Neural progenitor cell (in vitro differentiated cells): Measurements from ENCODE around the gene LBP. TPM values are rescaled to one million over a fixed set of nuclear protein-coding genes. Genes with fewer than 3 reads are reported as not detected.

Experiments
- DNase-seq: peaks from one replicate; pipeline ENCODE4 v3.0.0-alpha.2; 2016; ENCODE audit warnings: low spot score
- H2AFZ ChIP-seq: fragments of 200-600 bp; sonication (generic); replicated peaks from 2 replicates; pipeline ENCODE4 v1.6.1; 2016; ENCODE audit warnings: antibody characterized with exemption
- H3F3A ChIP-seq: fragments of 200-600 bp; sonication (generic); 2 replicates; pipeline ENCODE4 v1.6.1; 2016; ENCODE audit warnings: antibody characterized with exemption, low read depth
- H3K27ac ChIP-seq: fragments of 200-600 bp; sonication (generic); 2 replicates; pipeline ENCODE4 v1.5.1; 2016; ENCODE audit warnings: mild to moderate bottlenecking
- H3K27me3 ChIP-seq: fragments of 200-600 bp; sonication (generic); 2 replicates; pipeline ENCODE4 v1.6.1; 2016; ENCODE audit warnings: mild to moderate bottlenecking, moderate library complexity
- H3K36me3 ChIP-seq: fragments of 200-600 bp; sonication (generic); 2 replicates; pipeline ENCODE4 v1.5.1; 2016
- H3K4me1 ChIP-seq: fragments of 200-600 bp; sonication (generic); 2 replicates; pipeline ENCODE4 v1.6.1; 2016; ENCODE audit warnings: mixed run types
- H3K4me2 ChIP-seq: fragments of 200-600 bp; sonication (generic); 2 replicates; pipeline ENCODE4 v1.6.1; 2016
- H3K4me3 ChIP-seq: fragments of 200-600 bp; sonication (generic); 2 replicates; pipeline ENCODE4 v1.5.1; 2016
- H3K79me2 ChIP-seq: fragments of 200-600 bp; sonication (generic); 2 replicates; pipeline ENCODE4 v1.6.1; 2016; ENCODE audit warnings: low read depth
- H3K9ac ChIP-seq: fragments of 200-600 bp; sonication (generic); 2 replicates; pipeline ENCODE4 v1.6.1; 2016
- H3K9me3 ChIP-seq: fragments of 200-600 bp; sonication (generic); 2 replicates; pipeline ENCODE4 v1.5.1; 2016; ENCODE audit warnings: low read depth
- H4K20me1 ChIP-seq: fragments of 200-600 bp; sonication (generic); 2 replicates; pipeline ENCODE4 v1.6.1; 2016; ENCODE audit warnings: low read depth
- H3K27ac Mint-ChIP-seq: 3 replicates; pipeline ENCODE4 v1.8.0; 2021; ENCODE audit warnings: mixed read lengths
- H3K27me3 Mint-ChIP-seq: 2 replicates; pipeline ENCODE4 v1.8.0; 2022; ENCODE audit warnings: low read depth, mild to moderate bottlenecking, inconsistent platforms, moderate library complexity, mixed read lengths; ENCODE audit not compliant: insufficient read depth
- H3K36me3 Mint-ChIP-seq: 3 replicates; pipeline ENCODE4 v1.8.0; 2021; ENCODE audit warnings: mixed read lengths
- H3K4me1 Mint-ChIP-seq: 3 replicates; pipeline ENCODE4 v1.8.0; 2021; ENCODE audit warnings: mixed read lengths
- H3K4me3 Mint-ChIP-seq: 3 replicates; pipeline ENCODE4 v1.8.0; 2021; ENCODE audit warnings: mild to moderate bottlenecking, moderate library complexity, mixed read lengths
- H3K9me3 Mint-ChIP-seq: 3 replicates; pipeline ENCODE4 v1.8.0; 2020; ENCODE audit warnings: mixed read lengths
- CTCF ChIP-seq: fragments of 200-600 bp; sonication (generic); IDR thresholded peaks from 2 replicates; pipeline ENCODE4 v1.5.1; 2017; ENCODE audit warnings: antibody characterized with exemption, mild to moderate bottlenecking
- EZH2 ChIP-seq: fragments of 200-600 bp; sonication (generic); IDR thresholded peaks from 2 replicates; pipeline ENCODE4 v1.6.1; 2017; ENCODE audit warnings: antibody characterized with exemption, mild to moderate bottlenecking, moderate library complexity
- EZH2phosphoT487 ChIP-seq: fragments of 200-600 bp; sonication (generic); IDR thresholded peaks from 2 replicates; pipeline ENCODE4 v1.6.1; 2017; ENCODE audit warnings: antibody characterized with exemption
- total RNA-seq: library from RNA; depleted of rRNA; stranded (reverse); fragments of >200 nt; gene quantifications from 2 replicates; pipeline ENCODE4 v1.2.3, GENCODE V29; 2015; ENCODE audit warnings: low replicate concordance

The LBP gene
- total RNA-seq, 1 donor from 2014 or later = not detected

DNA sequence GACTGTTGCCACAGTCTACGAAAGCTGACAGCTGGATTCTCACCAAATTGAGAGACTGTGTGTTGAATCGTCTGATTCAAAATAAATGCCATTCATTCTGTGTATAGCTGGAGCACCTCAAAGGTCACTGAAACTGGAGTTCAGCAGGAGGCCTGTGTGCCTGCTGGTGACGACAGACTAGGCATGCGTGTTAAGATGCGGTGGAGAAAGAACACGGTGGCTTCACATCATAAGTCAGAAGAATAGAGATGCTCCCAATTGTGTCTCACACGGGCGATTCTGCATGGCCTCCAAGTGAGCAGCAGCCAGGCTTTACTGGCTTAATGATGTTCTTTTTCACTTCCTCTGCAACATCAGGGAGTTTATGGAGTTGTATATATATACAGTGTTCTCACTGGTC lies 56.5 kb downstream of the LBP start:
- Histone ChIP-seq H3K79me2 (no peaks in the 10 kb centered on the region), H3K36me3 (no peaks in the 10 kb centered on the region), H3K4me3 (no peak overlapping the region), H3K9me3 (no peaks in the 10 kb centered on the region), H3F3A (no peaks in the 10 kb centered on the region), H3K27me3 (no peaks in the 10 kb centered on the region), H4K20me1 (no peaks in the 10 kb centered on the region), H3K27ac (no peak overlapping the region), H2AFZ (no peak overlapping the region), H3K4me2 (no peak overlapping the region), H3K4me1 (no peaks in the 10 kb centered on the region), H3K9ac (no peak overlapping the region)
- H3K27me3 Mint-ChIP-seq = no peaks in the 10 kb centered on the region
- no peak overlapping the region for H3K27ac Mint-ChIP-seq
- TF ChIP-seq CTCF (no peak), EZH2 (no peak), EZH2phosphoT487 (no peak)
- H3K36me3 Mint-ChIP-seq = peaks cover 8% of the 10 kb centered on the region
- peaks cover 7% of the 10 kb centered on the region for H3K4me1 Mint-ChIP-seq
- DNase-seq = no peak
- peaks cover 13% of the 10 kb centered on the region for H3K9me3 Mint-ChIP-seq
- no peak overlapping the region for H3K4me3 Mint-ChIP-seq

DNA sequence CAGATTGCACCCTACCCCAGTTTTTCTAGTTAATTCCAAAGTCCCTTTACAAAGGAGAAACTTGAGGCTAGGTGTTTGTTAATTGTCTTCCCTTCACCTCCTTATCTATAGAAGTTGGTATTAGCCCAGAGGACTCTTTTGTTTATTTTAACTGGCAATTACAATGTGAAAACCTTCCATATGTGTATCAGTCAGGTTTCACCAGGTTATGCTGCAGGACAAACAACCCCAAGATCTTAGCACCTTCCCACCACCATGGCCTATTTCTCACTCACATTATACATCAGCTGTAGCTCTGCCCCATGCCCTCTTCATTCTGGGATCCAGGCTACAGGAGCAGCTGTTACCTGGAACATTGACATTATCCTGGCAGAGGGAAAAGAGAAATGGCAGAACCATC lies 57.7 kb downstream of the LBP start:
- TF ChIP-seq EZH2 (no peak), CTCF (no peak), EZH2phosphoT487 (no peak)
- H3K36me3 Mint-ChIP-seq = peaks cover 13% of the 10 kb centered on the region
- H3K4me1 Mint-ChIP-seq = peaks cover 7% of the 10 kb centered on the region
- H3F3A ChIP-seq = no peaks in the 10 kb centered on the region
- no peaks in the 10 kb centered on the region for H3K27me3 ChIP-seq
- H3K9me3 ChIP-seq = no peaks in the 10 kb centered on the region
- no peak overlapping the region for H3K27ac ChIP-seq
- DNase-seq = no peak
- H2AFZ ChIP-seq = no peak overlapping the region
- no peak overlapping the region for H3K9ac ChIP-seq
- no peak overlapping the region for H3K4me2 ChIP-seq
- peaks cover 16% of the 10 kb centered on the region for H3K9me3 Mint-ChIP-seq
- no peaks in the 10 kb centered on the region for H3K36me3 ChIP-seq
- no peaks in the 10 kb centered on the region for H3K27me3 Mint-ChIP-seq
- H3K4me1 ChIP-seq = no peaks in the 10 kb centered on the region
- no peak overlapping the region for H3K4me3 Mint-ChIP-seq
- H3K27ac Mint-ChIP-seq = no peak overlapping the region
- no peaks in the 10 kb centered on the region for H3K79me2 ChIP-seq
- no peak overlapping the region for H3K4me3 ChIP-seq
- no peaks in the 10 kb centered on the region for H4K20me1 ChIP-seq

DNA sequence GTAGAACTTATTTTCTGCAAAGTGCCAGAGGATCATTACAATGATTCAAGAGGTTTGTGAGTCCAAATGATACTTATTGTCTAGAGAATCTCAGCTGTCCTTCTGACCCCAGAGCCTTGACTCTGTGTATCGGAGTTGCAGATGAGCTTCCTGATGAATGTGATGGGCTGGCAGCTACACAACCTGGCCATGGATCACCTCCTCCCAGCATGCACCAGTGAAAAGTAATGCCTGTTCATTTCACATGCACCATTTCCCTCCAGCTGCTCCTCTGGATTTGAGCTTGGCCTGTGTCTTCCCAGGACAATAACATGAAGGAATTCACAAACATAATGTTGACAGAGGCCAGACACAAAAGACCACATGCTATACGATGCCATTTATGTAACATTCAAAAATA lies 58.9 kb downstream of the LBP start:
- TF ChIP-seq EZH2 (no peak), EZH2phosphoT487 (no peak), CTCF (no peak)
- H3K9ac ChIP-seq = no peak overlapping the region
- peaks cover 7% of the 10 kb centered on the region for H3K4me1 Mint-ChIP-seq

More for the DNA sequence above, 58.9 kb downstream of the LBP start:
- Mint-ChIP-seq H3K9me3 (peaks cover 16% of the 10 kb centered on the region), H3K27ac (no peak overlapping the region), H3K36me3 (peaks cover 13% of the 10 kb centered on the region), H3K27me3 (no peaks in the 10 kb centered on the region), H3K4me3 (no peak overlapping the region)
- Histone ChIP-seq H3K4me1 (no peaks in the 10 kb centered on the region), H3K79me2 (no peaks in the 10 kb centered on the region), H3K9me3 (no peaks in the 10 kb centered on the region), H3K27me3 (no peaks in the 10 kb centered on the region), H3K36me3 (no peaks in the 10 kb centered on the region), H4K20me1 (no peaks in the 10 kb centered on the region), H2AFZ (no peak overlapping the region), H3K27ac (no peak overlapping the region), H3K4me3 (no peak overlapping the region), H3F3A (peaks cover 4% of the 10 kb centered on the region), H3K4me2 (no peak overlapping the region)
- DNase-seq = no peak
